ENCODE measurements around the gene IL11RA.
A peak's percentile ranks its signal among the peaks of the same experiment; 100 is the strongest.

Gene IL11RA

GRCh38 chr9:34635556-34635955 is 16.4 kb upstream of the IL11RA start:
- H3K4me1 ChIP-seq (ENCODE audit: insufficient read depth, low read length, severe bottlenecking), result peaks cover 24% of the 10 kb centered on the region
- peaks cover 13% of the 10 kb centered on the region; the same call in 1 of the 2 replicates for H3K79me2 ChIP-seq (ENCODE audit: insufficient read depth, low read length)
- no peaks in the 10 kb centered on the region for H3F3A ChIP-seq (ENCODE audit: insufficient read depth, low read length)
- H3K27me3 ChIP-seq (ENCODE audit: insufficient read depth, low read length), result peaks cover 4% of the 10 kb centered on the region; the same call in 1 of the 2 replicates
- peak overlapping the region; percentile 67 for H3K4me2 ChIP-seq (ENCODE audit: low read length)
- H4K20me1 ChIP-seq (ENCODE audit: insufficient read depth, low read length), result no peaks in the 10 kb centered on the region
- no peak overlapping the region for H2AFZ ChIP-seq (ENCODE audit: low read length)
- no peak overlapping the region for H3K27ac ChIP-seq (ENCODE audit: low read depth, low read length, poor library complexity, severe bottlenecking)
- H3K4me3 ChIP-seq (ENCODE audit: low read depth, low read length, poor library complexity, severe bottlenecking), result peak overlapping the region; percentile 92
- peaks cover 17% of the 10 kb centered on the region for H3K36me3 ChIP-seq (ENCODE audit: insufficient read depth, low read length)
- H3K9me2 ChIP-seq (ENCODE audit: low read depth, low read length), result no peaks in the 10 kb centered on the region
- H3K9ac ChIP-seq (ENCODE audit: low read length), result peak overlapping the region; percentile 16; the same call in 1 of the 2 replicates
- no peak for TF ChIP-seq EZH2 (IDR thresholded peaks at IDR 0.05; ENCODE audit: borderline replicate concordance, low read length)
- H3K9me3 ChIP-seq (ENCODE audit: low read length), result no peaks in the 10 kb centered on the region

- TF ChIP-seq EZH2 (IDR thresholded peaks at IDR 0.05; ENCODE audit: borderline replicate concordance, low read length), result no peak
- TF ChIP-seq CTCF (IDR thresholded peaks at IDR 0.05; ENCODE audit: low read length), result no peak
- Histone ChIP-seq H3K27ac (ENCODE audit: low read depth, low read length, poor library complexity, severe bottlenecking) (peak overlapping the region; percentile 43), H3F3A (ENCODE audit: insufficient read depth, low read length) (no peaks in the 10 kb centered on the region), H3K4me2 (ENCODE audit: low read length) (peak overlapping the region; percentile 67), H3K79me2 (ENCODE audit: insufficient read depth, low read length) (peaks cover 13% of the 10 kb centered on the region; the same call in 1 of the 2 replicates), H4K20me1 (ENCODE audit: insufficient read depth, low read length) (no peaks in the 10 kb centered on the region), H2AFZ (ENCODE audit: low read length) (no peak overlapping the region), H3K36me3 (ENCODE audit: insufficient read depth, low read length) (peaks cover 17% of the 10 kb centered on the region), H3K27me3 (ENCODE audit: insufficient read depth, low read length) (no peaks in the 10 kb centered on the region), H3K4me1 (ENCODE audit: insufficient read depth, low read length, severe bottlenecking) (peaks cover 24% of the 10 kb centered on the region), H3K9me3 (ENCODE audit: low read length) (no peaks in the 10 kb centered on the region), H3K9ac (ENCODE audit: low read length) (peak overlapping the region; percentile 92), H3K4me3 (ENCODE audit: low read depth, low read length, poor library complexity, severe bottlenecking) (peak overlapping the region; percentile 92), H3K9me2 (ENCODE audit: low read depth, low read length) (no peaks in the 10 kb centered on the region)
Observed at GRCh38 chr9:34636791-34637355, 15.1 kb upstream of the IL11RA start.

- Histone ChIP-seq H3F3A (ENCODE audit: insufficient read depth, low read length) (no peaks in the 10 kb centered on the region), H3K9me2 (ENCODE audit: low read depth, low read length) (no peaks in the 10 kb centered on the region), H2AFZ (ENCODE audit: low read length) (peak within 1 kb of the TSS; percentile 26; the same call in 1 of the 2 replicates), H3K79me2 (ENCODE audit: insufficient read depth, low read length) (peaks cover 13% of the 10 kb centered on the region; the same call in 1 of the 2 replicates), H3K4me2 (ENCODE audit: low read length) (peak within 1 kb of the TSS; percentile 67), H3K27ac (ENCODE audit: low read depth, low read length, poor library complexity, severe bottlenecking) (peak within 1 kb of the TSS; percentile 43), H3K4me1 (ENCODE audit: insufficient read depth, low read length, severe bottlenecking) (peaks cover 24% of the 10 kb centered on the region), H3K27me3 (ENCODE audit: insufficient read depth, low read length) (no peaks in the 10 kb centered on the region), H3K9ac (ENCODE audit: low read length) (peak within 1 kb of the TSS; percentile 92), H4K20me1 (ENCODE audit: insufficient read depth, low read length) (no peaks in the 10 kb centered on the region), H3K36me3 (ENCODE audit: insufficient read depth, low read length) (peaks cover 17% of the 10 kb centered on the region), H3K9me3 (ENCODE audit: low read length) (no peaks in the 10 kb centered on the region), H3K4me3 (ENCODE audit: low read depth, low read length, poor library complexity, severe bottlenecking) (peak within 1 kb of the TSS; percentile 92)
- no peak for TF ChIP-seq CTCF (IDR thresholded peaks at IDR 0.05; ENCODE audit: low read length)
- TF ChIP-seq EZH2 (IDR thresholded peaks at IDR 0.05; ENCODE audit: borderline replicate concordance, low read length), result no peak
Observed at GRCh38 chr9:34637356-34638137, 14.4 kb upstream of the IL11RA start, which contains the start of gene SIGMAR1. Gene SIGMAR1 (minus strand): TSS chr9:34637787. CDS start chr9:34637697, 90 bp downstream.

Data from OCI-LY1 (cell line).